Measurements from ENCODE around the gene STX11. TPM values are rescaled to one million over a fixed set of nuclear protein-coding genes. Genes with fewer than 3 reads are reported as not detected.

Gene STX11
- total RNA-seq, 1 donor from 2014 or later: not detected

DNA sequence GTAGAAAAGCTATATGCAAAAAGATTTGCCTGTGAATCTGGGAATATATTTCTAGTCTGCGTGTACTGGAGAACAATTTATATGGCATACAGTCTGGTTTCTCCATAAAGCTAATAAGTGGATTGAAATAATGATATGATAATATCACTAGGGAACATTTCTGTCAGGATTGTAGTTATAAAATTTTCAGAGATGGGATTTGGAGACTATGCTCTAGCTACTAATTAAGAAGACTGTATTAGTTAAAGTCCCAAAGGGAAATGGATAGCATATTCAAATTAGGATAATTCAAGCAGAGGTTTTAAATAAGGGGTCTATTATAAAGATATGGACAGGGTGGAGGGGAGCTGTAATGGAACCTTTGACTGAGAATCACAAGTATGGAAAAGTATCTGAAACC lies 7.2 kb upstream of the STX11 start:
- Mint-ChIP-seq H3K36me3 (ENCODE audit: low read depth) (no peaks in the 10 kb centered on the region), H3K27me3 (ENCODE audit: low read depth) (peaks cover 44% of the 10 kb centered on the region), H3K9me3 (no peaks in the 10 kb centered on the region), H3K4me3 (no peak overlapping the region), H3K4me1 (no peaks in the 10 kb centered on the region), H3K27ac (ENCODE audit: unreplicated experiment) (no peak overlapping the region)
- DNase-seq (ENCODE audit: low read depth, low spot score): no peak
- TF ChIP-seq, protein P1, sequence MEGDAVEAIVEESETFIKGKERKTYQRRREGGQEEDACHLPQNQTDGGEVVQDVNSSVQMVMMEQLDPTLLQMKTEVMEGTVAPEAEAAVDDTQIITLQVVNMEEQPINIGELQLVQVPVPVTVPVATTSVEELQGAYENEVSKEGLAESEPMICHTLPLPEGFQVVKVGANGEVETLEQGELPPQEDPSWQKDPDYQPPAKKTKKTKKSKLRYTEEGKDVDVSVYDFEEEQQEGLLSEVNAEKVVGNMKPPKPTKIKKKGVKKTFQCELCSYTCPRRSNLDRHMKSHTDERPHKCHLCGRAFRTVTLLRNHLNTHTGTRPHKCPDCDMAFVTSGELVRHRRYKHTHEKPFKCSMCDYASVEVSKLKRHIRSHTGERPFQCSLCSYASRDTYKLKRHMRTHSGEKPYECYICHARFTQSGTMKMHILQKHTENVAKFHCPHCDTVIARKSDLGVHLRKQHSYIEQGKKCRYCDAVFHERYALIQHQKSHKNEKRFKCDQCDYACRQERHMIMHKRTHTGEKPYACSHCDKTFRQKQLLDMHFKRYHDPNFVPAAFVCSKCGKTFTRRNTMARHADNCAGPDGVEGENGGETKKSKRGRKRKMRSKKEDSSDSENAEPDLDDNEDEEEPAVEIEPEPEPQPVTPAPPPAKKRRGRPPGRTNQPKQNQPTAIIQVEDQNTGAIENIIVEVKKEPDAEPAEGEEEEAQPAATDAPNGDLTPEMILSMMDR (conservative IDR thresholded peaks at IDR 0.05): no peak

DNA sequence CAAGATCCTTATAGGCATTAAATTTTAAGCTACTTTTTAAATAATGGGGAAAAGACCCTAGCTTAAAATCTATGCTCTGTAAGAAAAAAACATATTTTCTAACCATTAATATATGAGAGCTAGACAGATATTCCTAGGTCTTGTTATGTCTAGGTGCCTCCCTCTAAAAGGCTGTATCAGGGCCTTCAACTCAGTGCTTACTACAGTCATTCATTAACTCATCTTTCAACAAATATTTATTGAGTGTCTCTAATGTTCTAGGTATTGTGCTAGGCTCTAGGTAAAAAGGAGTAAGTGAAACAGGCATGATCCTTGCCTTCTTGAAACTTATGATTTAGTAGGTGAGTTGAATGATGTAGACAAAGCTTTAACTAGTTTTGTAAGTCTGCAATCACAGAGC lies 6.4 kb upstream of the STX11 start:
- TF ChIP-seq, protein P1 (conservative IDR thresholded peaks at IDR 0.05): no peak
- Mint-ChIP-seq H3K9me3 (no peaks in the 10 kb centered on the region), H3K4me3 (no peak overlapping the region), H3K36me3 (ENCODE audit: low read depth) (no peaks in the 10 kb centered on the region), H3K27me3 (ENCODE audit: low read depth) (peaks cover 52% of the 10 kb centered on the region), H3K27ac (ENCODE audit: unreplicated experiment) (no peak overlapping the region), H3K4me1 (no peaks in the 10 kb centered on the region)
- DNase-seq (ENCODE audit: low read depth, low spot score): no peak

DNA sequence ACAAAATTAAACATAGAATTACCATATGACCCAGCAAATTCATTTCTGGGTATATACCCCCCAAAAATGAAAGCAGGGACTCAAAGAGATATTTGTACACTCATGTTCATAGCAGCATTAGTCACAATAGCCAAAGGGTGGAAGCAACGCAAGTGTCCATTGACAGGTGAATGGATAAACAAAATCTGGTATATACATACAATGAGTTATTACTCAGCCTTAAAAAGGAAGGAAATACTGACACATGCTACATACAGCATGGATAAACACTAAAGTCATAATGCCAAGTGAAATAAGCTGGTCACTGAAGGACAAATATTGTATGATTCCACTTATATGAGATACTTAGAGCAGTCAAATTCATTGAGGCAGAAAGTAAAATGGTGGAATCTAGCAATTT lies 5.3 kb upstream of the STX11 start:
- Mint-ChIP-seq H3K36me3 (ENCODE audit: low read depth) (no peaks in the 10 kb centered on the region), H3K27me3 (ENCODE audit: low read depth) (peaks cover 63% of the 10 kb centered on the region), H3K9me3 (no peaks in the 10 kb centered on the region), H3K4me3 (no peak overlapping the region), H3K27ac (ENCODE audit: unreplicated experiment) (no peak overlapping the region), H3K4me1 (peaks cover 3% of the 10 kb centered on the region)
- DNase-seq (ENCODE audit: low read depth, low spot score): no peak
- TF ChIP-seq, protein P1 (conservative IDR thresholded peaks at IDR 0.05): no peak

DNA sequence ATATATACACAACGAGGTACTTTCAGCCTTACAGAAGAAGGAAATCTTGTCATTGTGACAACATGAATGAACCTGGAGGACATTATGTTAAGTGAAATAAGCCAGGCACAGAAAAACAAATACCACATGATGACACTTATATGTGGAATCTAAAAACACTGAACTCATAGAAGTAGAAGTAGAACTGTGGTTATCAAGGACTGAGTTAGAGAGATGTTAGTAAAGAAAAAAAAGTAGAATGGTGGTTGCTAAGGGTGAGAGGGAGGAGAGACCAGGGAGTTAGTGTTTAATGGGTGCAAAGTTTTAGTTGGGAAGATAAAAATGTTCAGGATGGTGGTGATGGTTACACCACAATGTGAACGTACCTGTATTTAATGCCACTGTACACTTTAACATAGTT lies 4.8 kb upstream of the STX11 start:
- peaks cover 65% of the 10 kb centered on the region for H3K27me3 Mint-ChIP-seq (ENCODE audit: low read depth)
- H3K9me3 Mint-ChIP-seq: no peaks in the 10 kb centered on the region
- TF ChIP-seq, protein P1 (conservative IDR thresholded peaks at IDR 0.05): no peak
- H3K36me3 Mint-ChIP-seq (ENCODE audit: low read depth): no peaks in the 10 kb centered on the region
- H3K27ac Mint-ChIP-seq (ENCODE audit: unreplicated experiment): no peak overlapping the region
- no peak for DNase-seq (ENCODE audit: low read depth, low spot score)
- H3K4me1 Mint-ChIP-seq: peaks cover 5% of the 10 kb centered on the region
- H3K4me3 Mint-ChIP-seq: no peak overlapping the region

DNA sequence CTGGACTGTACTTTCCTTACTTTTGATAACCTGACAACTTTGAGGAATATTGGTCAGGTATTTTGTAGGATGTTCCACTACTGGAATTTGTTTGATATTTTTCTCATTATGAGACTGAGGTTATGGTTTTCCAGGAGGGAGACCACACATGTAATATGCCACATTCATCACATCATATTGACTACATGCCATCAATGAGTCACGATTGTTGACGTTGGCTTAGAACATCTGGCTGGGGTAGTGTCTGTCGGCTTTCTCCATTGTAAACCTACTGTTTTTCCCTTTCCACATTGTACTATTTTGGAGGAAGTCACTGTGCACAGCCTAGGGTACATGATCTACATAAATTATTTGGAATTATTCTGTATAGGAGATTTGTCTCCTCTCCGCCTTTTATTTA lies 1.4 kb upstream of the STX11 start:
- TF ChIP-seq, protein P1 (conservative IDR thresholded peaks at IDR 0.05): no peak
- H3K4me3 Mint-ChIP-seq: no peak overlapping the region
- no peaks in the 10 kb centered on the region for H3K9me3 Mint-ChIP-seq
- no peaks in the 10 kb centered on the region for H3K36me3 Mint-ChIP-seq (ENCODE audit: low read depth)
- peaks cover 89% of the 10 kb centered on the region for H3K27me3 Mint-ChIP-seq (ENCODE audit: low read depth)
- H3K4me1 Mint-ChIP-seq: peaks cover 12% of the 10 kb centered on the region
- H3K27ac Mint-ChIP-seq (ENCODE audit: unreplicated experiment): no peak overlapping the region
- no peak for DNase-seq (ENCODE audit: low read depth, low spot score)

DNA sequence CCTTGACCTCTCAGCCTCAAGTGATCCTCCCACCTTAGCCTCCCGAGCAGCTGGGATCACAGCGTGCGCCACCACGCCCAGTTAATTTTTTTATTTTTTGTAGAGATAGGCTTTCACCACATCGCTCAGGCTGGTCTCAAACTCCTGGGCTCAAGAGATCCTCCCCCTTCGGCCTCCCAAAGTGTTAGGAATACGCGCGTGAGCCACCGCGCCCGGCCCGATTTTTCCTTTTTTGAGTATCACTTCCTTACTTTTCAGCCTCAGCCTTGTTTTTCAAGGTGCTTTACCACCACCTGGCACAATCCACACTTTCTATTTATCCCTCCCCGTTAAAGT lies 791 bp upstream of the STX11 start:
- H3K27me3 Mint-ChIP-seq (ENCODE audit: low read depth): peaks cover 90% of the 10 kb centered on the region
- TF ChIP-seq, protein P1 (conservative IDR thresholded peaks at IDR 0.05): no peak

More for the DNA sequence above, 791 bp upstream of the STX11 start:
- no peaks in the 10 kb centered on the region for H3K36me3 Mint-ChIP-seq (ENCODE audit: low read depth)
- DNase-seq (ENCODE audit: low read depth, low spot score): no peak
- H3K4me3 Mint-ChIP-seq: peak overlapping the region; percentile 86
- no peaks in the 10 kb centered on the region for H3K9me3 Mint-ChIP-seq
- no peak overlapping the region for H3K27ac Mint-ChIP-seq (ENCODE audit: unreplicated experiment)
- H3K4me1 Mint-ChIP-seq: peaks cover 12% of the 10 kb centered on the region

Measured in neural crest cell (in vitro differentiated cells).